Subcutaneous abdominal adipose tissue (tissue), 5 donors: Measurements from ENCODE around the gene CCDC192.

Experiments used
- H3K27ac ChIP-seq: one replicate; pipeline ENCODE4 v1.7.0; 2013; ENCODE audit warnings: low read depth, mild to moderate bottlenecking, inconsistent platforms, low read length, moderate library complexity
- H3K27me3 ChIP-seq, 5 donors: one replicate each; pipeline ENCODE4 v1.7.0; 2013; ENCODE audit warnings: low read length in 5 of 5, inconsistent platforms in 1 of 5; ENCODE audit not compliant: control insufficient read depth in 5 of 5, insufficient read depth in 4 of 5
- H3K36me3 ChIP-seq, 5 donors: one replicate each; pipeline ENCODE4 v1.7.0; 2013; ENCODE audit warnings: low read length in 5 of 5; ENCODE audit not compliant: control insufficient read depth in 5 of 5, insufficient read depth in 5 of 5
- H3K4me1 ChIP-seq, 5 donors: one replicate each; pipeline ENCODE4 v1.7.0; 2013; ENCODE audit warnings: low read length in 5 of 5, mild to moderate bottlenecking in 3 of 5, moderate library complexity in 1 of 5; ENCODE audit not compliant: control insufficient read depth in 5 of 5, insufficient read depth in 5 of 5
- H3K4me3 ChIP-seq, 5 donors: one replicate each; pipeline ENCODE4 v1.7.0; 2013; ENCODE audit warnings: low read length in 5 of 5, low read depth in 1 of 5
- H3K9ac ChIP-seq, 5 donors: one replicate each; pipeline ENCODE4 v1.7.0; 2013; ENCODE audit warnings: low read length in 5 of 5, mild to moderate bottlenecking in 4 of 5, moderate library complexity in 3 of 5
- H3K9me3 ChIP-seq, 5 donors: one replicate each; pipeline ENCODE4 v1.7.0; 2013; ENCODE audit warnings: low read length in 5 of 5; ENCODE audit not compliant: control insufficient read depth in 5 of 5
- donor health status: healthy.
- donor health status: healthy.
- donor health status: healthy.
- donor health status: healthy.
- donor health status: healthy.

CCDC192 gene

GRCh38 chr5:127979475-127979874, 276.3 kb downstream of the CCDC192 start:
- Histone ChIP-seq H3K27ac (no peak overlapping the region), H3K9ac (no peak overlapping the region), H3K36me3 (no peaks in the 10 kb centered on the region), H3K4me3 (no peak overlapping the region), H3K4me1 (no peaks in the 10 kb centered on the region), H3K27me3 (no peaks in the 10 kb centered on the region), H3K9me3 (no peaks in the 10 kb centered on the region)

DNA sequence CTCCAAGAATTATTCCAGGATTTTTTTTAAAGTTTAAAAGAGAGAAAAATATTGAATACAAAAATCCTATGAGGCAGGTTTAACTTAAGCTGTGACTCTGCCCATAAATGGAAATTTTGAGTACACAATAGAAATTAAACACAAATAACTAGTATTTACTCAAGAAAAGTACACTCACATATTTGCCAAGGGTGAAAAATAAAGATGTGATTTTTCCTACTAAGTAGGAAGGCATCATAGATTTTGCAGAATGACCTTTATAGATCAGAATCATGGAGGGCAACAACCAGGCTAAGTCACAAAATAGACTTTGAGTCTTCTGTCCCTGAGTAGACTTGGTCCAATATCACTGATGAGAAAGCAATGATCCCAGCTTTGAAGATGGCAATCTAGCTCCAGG, 277.7 kb downstream of the CCDC192 start:
- Histone ChIP-seq H3K4me1 (peaks cover 0 to 7% (median 0%) of the 10 kb centered on the region in 5 donors), H3K9ac (no peak overlapping the region), H3K27ac (no peak overlapping the region), H3K27me3 (no peaks in the 10 kb centered on the region), H3K36me3 (no peaks in the 10 kb centered on the region), H3K9me3 (no peaks in the 10 kb centered on the region), H3K4me3 (no peak overlapping the region)

DNA sequence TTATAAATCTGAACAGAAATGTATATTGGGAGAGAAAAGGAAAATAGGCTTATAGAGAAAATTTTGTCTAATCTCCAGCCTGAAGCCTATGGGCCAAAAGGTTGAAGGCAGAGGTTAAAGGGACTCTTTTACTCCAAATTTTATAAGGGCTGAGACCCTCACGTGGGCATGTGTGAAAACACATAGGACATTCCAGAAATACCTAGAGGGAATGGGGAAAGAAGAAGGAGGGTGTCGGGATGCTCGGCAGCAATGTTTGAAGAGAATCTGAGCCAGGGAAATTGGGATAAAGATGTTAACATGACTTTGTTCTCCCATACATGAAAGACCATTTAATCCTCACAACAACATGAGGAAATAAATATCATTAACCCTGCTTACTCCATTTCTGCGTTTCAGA, 278.3 kb downstream of the CCDC192 start:
- no peak overlapping the region for H3K4me3 ChIP-seq
- no peaks in the 10 kb centered on the region for H3K27me3 ChIP-seq
- H3K9ac ChIP-seq, result no peak overlapping the region
- H3K27ac ChIP-seq, result no peak overlapping the region
- H3K36me3 ChIP-seq, result no peaks in the 10 kb centered on the region
- peaks cover 0 to 13% (median 0%) of the 10 kb centered on the region in 5 donors for H3K4me1 ChIP-seq
- H3K9me3 ChIP-seq, result no peaks in the 10 kb centered on the region

- peak overlapping the region; percentile 70 for H3K27ac ChIP-seq
- no peak overlapping the region for H3K9ac ChIP-seq
- peaks cover 0 to 25% (median 6%) of the 10 kb centered on the region in 5 donors for H3K4me1 ChIP-seq
- no peak overlapping the region for H3K4me3 ChIP-seq
- no peaks in the 10 kb centered on the region for H3K9me3 ChIP-seq
- H3K27me3 ChIP-seq, result no peaks in the 10 kb centered on the region
- H3K36me3 ChIP-seq, result no peaks in the 10 kb centered on the region
Measured at GRCh38 chr5:127985811-127986325, 282.7 kb downstream of the CCDC192 start.

- Histone ChIP-seq H3K4me3 (no peak overlapping the region), H3K9me3 (no peaks in the 10 kb centered on the region), H3K4me1 (peaks cover 0 to 25% (median 6%) of the 10 kb centered on the region in 5 donors), H3K9ac (peak overlapping the region in 1 of 5 donors; percentile 23), H3K27ac (peak overlapping the region; percentile 70), H3K36me3 (no peaks in the 10 kb centered on the region), H3K27me3 (no peaks in the 10 kb centered on the region)
Measured at GRCh38 chr5:127987354-127988145, 284.4 kb downstream of the CCDC192 start.

DNA sequence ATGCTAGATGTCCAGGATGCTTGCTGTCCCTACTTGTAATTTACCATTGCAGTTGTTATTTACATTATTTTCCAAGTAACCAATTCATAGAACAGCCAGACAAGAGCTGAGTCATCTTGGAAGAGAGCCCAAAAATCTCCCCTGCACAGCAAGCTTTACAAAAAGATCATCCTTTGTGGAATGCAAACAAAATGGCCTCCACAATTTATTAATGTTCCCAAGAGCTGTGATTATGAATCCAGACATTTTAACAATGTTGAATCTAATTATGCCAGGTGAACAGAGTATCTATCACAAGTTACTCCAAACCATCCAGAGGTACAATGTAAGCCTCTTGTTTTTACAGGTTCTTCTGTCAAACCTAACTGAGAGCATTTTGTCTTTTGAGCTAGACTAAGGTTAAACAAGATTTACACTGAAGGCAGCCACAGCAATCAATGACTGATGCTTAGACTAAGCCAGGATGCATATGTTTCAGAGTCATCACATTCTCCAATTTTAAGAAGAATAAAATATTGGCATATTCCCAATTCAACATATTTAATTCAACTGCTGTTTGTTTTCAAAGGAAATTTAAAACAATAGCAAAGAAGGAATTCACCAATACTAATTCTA, 285.1 kb downstream of the CCDC192 start:
- no peak overlapping the region for H3K4me3 ChIP-seq
- H3K27me3 ChIP-seq, result no peaks in the 10 kb centered on the region
- H3K36me3 ChIP-seq, result no peaks in the 10 kb centered on the region
- H3K4me1 ChIP-seq, result peaks cover 0 to 25% (median 6%) of the 10 kb centered on the region in 5 donors
- no peak overlapping the region for H3K27ac ChIP-seq
- H3K9ac ChIP-seq, result no peak overlapping the region
- H3K9me3 ChIP-seq, result no peaks in the 10 kb centered on the region
